Spinal cord (tissue), 10 donors: Measurements from ENCODE around the gene ZNF680. TPM values are rescaled to one million over a fixed set of nuclear protein-coding genes. Genes with fewer than 3 reads are reported as not detected.

Source experiments
- DNase-seq, 6 donors: peaks; one replicate each; pipeline versions ENCODE4 v3.0.0 to v3.0.0-alpha.2; 2013 to 2015; ENCODE audit warnings: low spot score in 6 of 6, low read depth in 4 of 6
- H3K27ac ChIP-seq: one replicate; pipeline ENCODE4 v1.5.1; 2013; ENCODE audit warnings: low read depth, low read length, control low read depth
- H3K27me3 ChIP-seq: one replicate; pipeline ENCODE4 v1.6.1; 2013; ENCODE audit warnings: low read length; ENCODE audit not compliant: control insufficient read depth, insufficient read depth
- H3K36me3 ChIP-seq: one replicate; pipeline ENCODE4 v1.6.1; 2013; ENCODE audit warnings: low read length; ENCODE audit not compliant: control insufficient read depth, insufficient read depth
- H3K4me1 ChIP-seq: one replicate; pipeline ENCODE4 v1.6.1; 2013; ENCODE audit warnings: low read length; ENCODE audit not compliant: control insufficient read depth, insufficient read depth
- H3K4me3 ChIP-seq: one replicate; pipeline ENCODE4 v1.5.1; 2013; ENCODE audit warnings: low read depth, low read length, control low read depth
- H3K9me3 ChIP-seq: one replicate; pipeline ENCODE4 v1.6.1; 2013; ENCODE audit warnings: low read length; ENCODE audit not compliant: control insufficient read depth, insufficient read depth
- WGBS: methylation state at CpG from one replicate; pipeline ENCODE4 v1.1.5; 2013; ENCODE audit warnings: missing lambda C conversion rate; ENCODE audit not compliant: insufficient coverage; 5-methylcytosine and 5-hydroxymethylcytosine counted together
- polyA plus RNA-seq, 2 donors: library from polyadenylated mRNA; unstranded; fragments of 120-200 nt; gene quantifications; one replicate each; pipeline ENCODE4 v1.2.1, GENCODE V29; 2013; ENCODE audit not compliant: insufficient read length in 2 of 2
- total RNA-seq, 2 donors: library from RNA; depleted of rRNA in 1 of 2; stranded (reverse); fragments of 120-200 nt in 1 of 2; fragments of >200 nt in 1 of 2; gene quantifications; one replicate each; pipeline versions ENCODE4 v1.2.3 to v1.2.4, GENCODE V29; 2013 to 2014
- donor health status: healthy.

ZNF680 gene
- total and polyA plus RNA-seq, 4 donors: 16.8 to 54.6 (median 18.7) TPM

- no peak for DNase-seq
- Histone ChIP-seq H3K4me3 (no peak overlapping the region), H3K27me3 (no peaks in the 10 kb centered on the region), H3K27ac (no peak overlapping the region), H3K36me3 (peaks cover 23% of the 10 kb centered on the region), H3K9me3 (peaks cover 13% of the 10 kb centered on the region), H3K4me1 (no peaks in the 10 kb centered on the region)
- WGBS: 60% methylated on average over 1 of the region's 3 CpGs
Observed at GRCh38 chr7:64528770-64529169, 34.1 kb downstream of the ZNF680 start.

- Histone ChIP-seq H3K27ac (no peak overlapping the region), H3K9me3 (peaks cover 23% of the 10 kb centered on the region), H3K4me1 (no peaks in the 10 kb centered on the region), H3K27me3 (no peaks in the 10 kb centered on the region), H3K4me3 (no peak overlapping the region), H3K36me3 (no peaks in the 10 kb centered on the region)
- no CpG with 5 or more reads among the region's 2 CpGs for WGBS
- DNase-seq: no peak
Observed at GRCh38 chr7:64521409-64521984, 41.4 kb downstream of the ZNF680 start.

GRCh38 chr7:64516451-64516850 is 46.4 kb downstream of the ZNF680 start:
- no peaks in the 10 kb centered on the region for H3K36me3 ChIP-seq
- H3K9me3 ChIP-seq: peaks cover 18% of the 10 kb centered on the region
- no peaks in the 10 kb centered on the region for H3K4me1 ChIP-seq
- DNase-seq: no peak
- no peak overlapping the region for H3K4me3 ChIP-seq
- WGBS: no CpG with 5 or more reads among the region's 2 CpGs
- H3K27me3 ChIP-seq: no peaks in the 10 kb centered on the region
- no peak overlapping the region for H3K27ac ChIP-seq

GRCh38 chr7:64515781-64516180 is 47.1 kb downstream of the ZNF680 start:
- no peak overlapping the region for H3K27ac ChIP-seq
- H3K9me3 ChIP-seq: peaks cover 16% of the 10 kb centered on the region
- no peaks in the 10 kb centered on the region for H3K27me3 ChIP-seq
- DNase-seq: no peak
- H3K4me3 ChIP-seq: no peak overlapping the region
- no peaks in the 10 kb centered on the region for H3K4me1 ChIP-seq
- peaks cover 3% of the 10 kb centered on the region for H3K36me3 ChIP-seq
- 71% methylated on average over 1 of the region's 1 CpG for WGBS

- H3K9me3 ChIP-seq: peaks cover 14% of the 10 kb centered on the region
- no peak for DNase-seq
- no peak overlapping the region for H3K4me3 ChIP-seq
- no peaks in the 10 kb centered on the region for H3K4me1 ChIP-seq
- H3K27me3 ChIP-seq: no peaks in the 10 kb centered on the region
- peaks cover 3% of the 10 kb centered on the region for H3K36me3 ChIP-seq
- no peak overlapping the region for H3K27ac ChIP-seq
Observed at GRCh38 chr7:64515330-64515729, 47.5 kb downstream of the ZNF680 start.

GRCh38 chr7:64509583-64509982 is 53.3 kb downstream of the ZNF680 start:
- H3K27me3 ChIP-seq: no peaks in the 10 kb centered on the region
- WGBS: 100% methylated on average over 1 of the region's 2 CpGs
- no peak overlapping the region for H3K4me3 ChIP-seq
- peaks cover 16% of the 10 kb centered on the region for H3K9me3 ChIP-seq
- H3K36me3 ChIP-seq: peaks cover 3% of the 10 kb centered on the region
- no peak for DNase-seq
- no peaks in the 10 kb centered on the region for H3K4me1 ChIP-seq
- no peak overlapping the region for H3K27ac ChIP-seq

- H3K27me3 ChIP-seq: no peaks in the 10 kb centered on the region
- no peak overlapping the region for H3K4me3 ChIP-seq
- DNase-seq: no peak
- H3K36me3 ChIP-seq: no peaks in the 10 kb centered on the region
- 100% methylated on average over 2 of the region's 3 CpGs for WGBS
- H3K9me3 ChIP-seq: peaks cover 10% of the 10 kb centered on the region
- H3K4me1 ChIP-seq: no peaks in the 10 kb centered on the region
- no peak overlapping the region for H3K27ac ChIP-seq
Observed at GRCh38 chr7:64504581-64505120, 58.2 kb downstream of the ZNF680 start.

- H3K27me3 ChIP-seq: no peaks in the 10 kb centered on the region
- no peaks in the 10 kb centered on the region for H3K36me3 ChIP-seq
- no peak overlapping the region for H3K27ac ChIP-seq
- no peaks in the 10 kb centered on the region for H3K4me1 ChIP-seq
- peaks cover 3% of the 10 kb centered on the region for H3K9me3 ChIP-seq
- DNase-seq: no peak
- no CpG with 5 or more reads among the region's 1 CpG for WGBS
- no peak overlapping the region for H3K4me3 ChIP-seq
Observed at GRCh38 chr7:64498270-64498669, 64.6 kb downstream of the ZNF680 start.

- WGBS: 14% methylated on average over 26 of the region's 26 CpGs
- Histone ChIP-seq H3K36me3 (no peaks in the 10 kb centered on the region), H3K4me3 (no peak overlapping the region), H3K4me1 (no peaks in the 10 kb centered on the region), H3K27ac (no peak overlapping the region), H3K27me3 (no peaks in the 10 kb centered on the region), H3K9me3 (peaks cover 3% of the 10 kb centered on the region)
- peak in 1 of 6 donors; percentile 14 for DNase-seq
Observed at GRCh38 chr7:64494912-64495461, 67.9 kb downstream of the ZNF680 start.

- H3K4me3 ChIP-seq: no peak overlapping the region
- 50% methylated on average over 1 of the region's 1 CpG for WGBS
Observed at GRCh38 chr7:64485623-64486022, 77.2 kb downstream of the ZNF680 start.

More at GRCh38 chr7:64485623-64486022, 77.2 kb downstream of the ZNF680 start:
- no peak for DNase-seq
- Histone ChIP-seq H3K36me3 (no peaks in the 10 kb centered on the region), H3K27me3 (no peaks in the 10 kb centered on the region), H3K27ac (no peak overlapping the region), H3K4me1 (no peaks in the 10 kb centered on the region), H3K9me3 (peaks cover 3% of the 10 kb centered on the region)
